GM19193 (cell line): ENCODE results near the gene PHF10.

Experiments used
- POLR2A ChIP-seq: IDR thresholded peaks from 4 replicates; pipeline ENCODE4 v1.6.1; 2011; ENCODE audit not compliant: insufficient read depth, insufficient read length; ENCODE audit errors: extremely low read depth

Gene PHF10

GRCh38 chr6:169701954-169702839 is 22.1 kb downstream of the PHF10 start, which contains the start of the genes C6orf120 and WDR27:
C6orf120 (plus strand) TSS chr6:169702126; CDS start chr6:169702460, 334 bp downstream.
WDR27 (minus strand) TSS chr6:169702029; CDS start chr6:169689005, 13,024 bp downstream.
- TF ChIP-seq POLR2A, result peak; percentile 91

- TF ChIP-seq POLR2A, result no peak
These were observed 22.9 kb downstream of the PHF10 start for GRCh38 chr6:169701311-169701953.

DNA sequence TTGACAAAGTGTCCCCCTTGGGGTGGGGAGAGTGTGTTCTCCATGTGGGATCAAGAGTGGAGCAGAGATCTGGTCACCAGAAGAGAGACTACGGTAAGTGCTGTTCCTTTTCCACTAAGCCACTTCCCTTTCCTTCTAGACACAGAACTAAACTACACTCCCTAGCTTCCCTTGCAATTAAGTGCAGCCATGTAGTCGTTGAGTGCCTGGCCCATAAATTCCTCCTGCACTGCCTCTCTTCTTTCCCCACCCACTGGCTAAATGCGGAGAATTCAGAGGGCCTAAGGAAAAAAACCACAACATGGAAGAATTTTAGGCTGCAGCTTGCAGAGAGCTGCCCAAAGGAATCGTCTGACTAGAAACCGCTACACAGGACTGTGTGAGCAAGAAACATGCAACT is 24.0 kb downstream of the PHF10 start:
- no peak for TF ChIP-seq POLR2A

DNA sequence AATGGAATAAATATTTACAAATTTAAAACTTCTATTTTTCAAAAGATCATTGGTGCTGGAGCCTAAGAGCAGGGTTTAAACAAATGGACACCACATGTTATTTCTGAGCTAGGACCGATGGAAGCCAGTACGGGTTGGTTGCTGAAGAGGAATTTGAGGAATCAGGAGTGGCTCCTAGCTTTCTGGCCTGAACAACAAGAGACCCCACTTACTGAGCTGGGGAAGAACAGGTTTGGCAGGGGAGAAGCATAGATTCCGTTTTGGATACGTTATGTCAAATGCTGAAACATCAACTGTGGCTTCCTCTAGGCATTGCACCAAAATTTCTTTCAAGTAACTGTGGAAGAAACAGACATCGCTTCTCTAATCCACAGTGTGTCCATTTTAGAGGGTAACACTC is 29.2 kb downstream of the PHF10 start:
- no peak for TF ChIP-seq POLR2A

DNA sequence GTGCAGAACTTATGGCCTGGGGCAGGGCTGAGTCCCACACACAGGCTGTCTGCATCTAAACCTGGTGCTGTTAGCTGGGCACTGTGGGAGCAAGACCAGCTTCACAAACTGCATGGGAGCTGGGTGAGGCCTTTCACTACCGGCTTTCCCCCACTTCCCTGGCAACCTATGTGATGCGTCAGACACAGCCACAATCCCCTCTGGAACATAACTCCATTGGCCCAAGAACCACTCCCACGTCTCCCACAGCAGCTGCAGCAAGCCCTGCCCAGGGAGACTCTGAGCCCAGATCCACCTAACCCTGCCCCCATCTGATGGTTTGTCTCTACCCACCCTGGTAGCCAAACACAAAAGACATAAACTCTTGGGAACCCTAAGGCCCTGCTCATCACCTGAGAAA is 31.8 kb downstream of the PHF10 start:
- no peak for TF ChIP-seq POLR2A

DNA sequence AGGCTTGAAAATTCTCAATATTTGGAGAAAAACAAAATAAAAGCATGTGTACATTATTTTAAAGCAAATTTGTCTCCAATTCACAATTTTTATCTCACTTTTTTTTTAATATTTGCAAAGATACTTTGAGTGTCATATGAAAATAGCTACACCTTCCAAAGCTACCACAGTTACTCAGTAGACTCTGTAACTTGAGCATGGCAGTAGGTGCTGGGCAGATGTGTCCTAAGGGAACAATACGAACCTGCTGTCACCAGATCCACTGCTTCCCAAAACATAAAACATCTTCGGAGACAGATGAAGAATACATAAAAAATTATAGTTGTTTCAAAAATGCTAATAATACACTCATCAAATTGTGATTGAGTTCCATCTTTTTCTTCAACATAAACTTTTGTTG is 33.0 kb downstream of the PHF10 start:
- no peak for TF ChIP-seq POLR2A

- no peak for TF ChIP-seq POLR2A
These were observed 35.0 kb downstream of the PHF10 start for GRCh38 chr6:169689287-169689686.

DNA sequence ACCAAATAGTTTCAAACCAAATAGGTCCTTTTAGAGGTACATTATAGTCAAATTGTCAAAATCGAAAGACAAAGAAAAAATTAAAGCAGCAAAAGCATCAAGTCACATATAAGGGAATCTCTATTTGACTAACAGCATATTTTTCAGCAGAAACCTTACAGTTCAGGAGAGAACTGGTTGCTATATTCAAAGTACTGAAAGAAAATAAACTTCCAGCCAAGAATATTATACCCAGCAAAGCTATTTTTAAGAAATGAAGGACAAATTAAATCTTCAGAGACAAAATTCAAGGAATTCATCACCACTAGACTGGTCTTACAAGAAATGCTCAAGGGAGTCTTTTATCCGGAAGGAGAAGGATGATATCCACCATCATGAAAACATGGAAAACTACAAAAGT is 38.4 kb downstream of the PHF10 start:
- no peak for TF ChIP-seq POLR2A

DNA sequence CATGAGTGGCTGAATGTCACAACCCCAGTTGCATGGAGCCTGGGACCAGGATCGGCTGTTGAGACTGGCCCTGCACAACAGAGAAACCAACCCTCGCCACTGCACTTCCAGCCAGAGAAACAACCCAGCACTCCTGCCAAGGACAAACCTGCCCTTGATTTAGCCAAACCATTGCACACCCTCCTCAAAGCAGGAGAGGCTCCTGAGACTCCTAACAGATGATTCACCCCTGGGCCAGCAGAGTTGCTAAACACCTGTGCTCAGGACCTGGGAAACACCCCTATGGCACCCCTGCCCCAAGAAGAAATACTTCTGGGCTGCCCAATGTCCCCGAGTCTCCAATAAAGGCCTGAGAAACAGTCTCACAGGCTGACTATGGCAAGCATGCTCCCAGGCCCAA is 40.2 kb downstream of the PHF10 start:
- no peak for TF ChIP-seq POLR2A

GRCh38 chr6:169678342-169678741 is 46.0 kb downstream of the PHF10 start:
- TF ChIP-seq POLR2A, result no peak

GRCh38 chr6:169677096-169677495 is 47.2 kb downstream of the PHF10 start:
- TF ChIP-seq POLR2A, result no peak

DNA sequence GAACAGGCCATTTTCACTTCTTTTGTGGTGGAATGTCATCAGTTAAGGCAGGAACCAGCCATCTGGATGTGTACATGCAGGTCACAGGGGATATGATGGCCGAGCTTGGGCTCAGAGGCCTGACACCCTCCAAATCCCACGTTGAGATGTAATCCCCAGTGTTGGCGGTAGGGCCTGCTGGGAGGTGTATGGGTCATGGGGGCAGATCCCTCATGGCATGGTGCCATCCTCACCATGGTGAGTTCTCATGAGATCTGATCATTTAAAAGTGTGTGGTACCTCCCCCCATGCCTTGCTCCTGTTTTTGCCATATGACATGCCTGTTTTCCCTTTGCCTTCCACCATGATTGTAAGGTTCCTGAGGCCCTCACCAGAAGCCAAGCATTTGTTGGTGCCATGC is 49.3 kb downstream of the PHF10 start:
- no peak for TF ChIP-seq POLR2A

GRCh38 chr6:169671563-169671962 is 52.7 kb downstream of the PHF10 start:
- TF ChIP-seq POLR2A, result no peak

- TF ChIP-seq POLR2A, result no peak
These were observed 54.4 kb downstream of the PHF10 start for GRCh38 chr6:169669889-169670288.

DNA sequence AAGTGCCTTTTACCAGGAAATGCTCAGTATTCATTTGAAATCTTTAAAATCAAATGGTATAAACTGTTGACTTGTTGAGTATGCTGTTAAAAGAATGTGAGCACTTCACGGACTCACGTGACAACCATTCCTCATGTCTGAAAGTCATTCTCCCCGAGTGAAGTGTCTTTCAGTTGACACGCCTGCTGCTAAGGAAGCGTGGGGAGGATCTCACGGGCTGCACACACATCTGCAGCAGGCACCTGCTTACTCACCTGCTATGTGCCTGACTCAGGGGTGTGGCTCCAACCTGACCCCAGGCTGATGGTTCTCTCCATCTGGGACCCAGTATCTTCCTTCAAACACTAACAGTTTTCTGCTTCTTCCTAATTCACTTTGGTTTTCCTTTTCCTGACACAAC is 55.2 kb downstream of the PHF10 start:
- TF ChIP-seq POLR2A, result no peak

GRCh38 chr6:169668203-169668847 is 56.0 kb downstream of the PHF10 start:
- no peak for TF ChIP-seq POLR2A

- no peak for TF ChIP-seq POLR2A
These were observed 56.6 kb downstream of the PHF10 start for GRCh38 chr6:169667716-169668115.

DNA sequence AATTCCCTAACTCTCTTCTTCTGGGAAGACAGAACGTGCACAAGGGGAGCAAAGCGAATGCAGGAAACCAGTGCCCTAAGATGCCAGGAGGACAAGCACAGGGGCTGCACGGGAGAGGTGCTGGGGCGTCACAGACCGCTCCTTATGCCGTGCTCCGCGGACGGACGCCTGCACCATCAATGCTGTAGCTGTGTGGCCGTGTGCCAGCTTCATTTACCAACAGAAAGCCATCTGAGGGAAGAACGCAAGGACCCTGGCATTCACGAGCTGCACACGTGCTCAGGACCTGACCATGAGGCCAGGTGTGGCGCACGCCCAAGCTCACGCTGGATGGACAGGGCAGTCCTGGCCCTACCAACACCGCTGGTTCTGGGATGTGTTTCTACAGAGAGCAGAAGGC is 57.9 kb downstream of the PHF10 start:
- no peak for TF ChIP-seq POLR2A
